IMR-90 (cell line): ENCODE data around the gene SYP. TPM values are rescaled to one million over a fixed set of nuclear protein-coding genes. Genes with fewer than 3 reads are reported as not detected.

Source experiments
- ATAC-seq: fragments of 200-7000 bp; cut with Tn5 transposase; 2 replicates; pipeline ENCODE4 v1.9.1; 2020; ENCODE audit warnings: low read depth, mild to moderate bottlenecking, moderate library complexity
- BruUV-seq: library from RNA; stranded (reverse); fragments of 400-500 nt; replicated peaks from 2 replicates; lab custom pipeline; 2021; lab: Mats Ljungman, UMichigan
- CTCF ChIA-PET: fragments of 300-600 bp; formaldehyde crosslinking; extraction: SDS; loops from one replicate; lab custom pipeline; 2021; ENCODE audit warnings: antibody characterized with exemption; lab: Yijun Ruan, JAX
- POLR2A ChIA-PET: fragments of 300-600 bp; sonication (Branson Sonifier 250); formaldehyde crosslinking; loops from one replicate; lab custom pipeline; 2022; ENCODE audit warnings: antibody characterized with exemption; ENCODE audit not compliant: unreplicated experiment; lab: Charles Lee
- DNase-seq: peaks from one replicate; pipeline ENCODE4 v3.0.0; 2013
- H2AFZ ChIP-seq: replicated peaks from 2 replicates; pipeline ENCODE3; 2013; ENCODE audit warnings: low read length, mild to moderate bottlenecking; ENCODE audit not compliant: poor library complexity
- H2AK5ac ChIP-seq: 2 replicates; pipeline ENCODE4 v1.6.1; 2013; ENCODE audit warnings: low read depth, low read length, inconsistent platforms
- H2AK9ac ChIP-seq: replicated peaks from 2 replicates; pipeline ENCODE3; 2013; ENCODE audit warnings: mild to moderate bottlenecking, low read depth, low read length, moderate library complexity; ENCODE audit not compliant: poor library complexity
- H2BK120ac ChIP-seq: 2 replicates; pipeline ENCODE4 v1.6.1; 2013; ENCODE audit warnings: low read depth, low read length, inconsistent platforms
- H2BK15ac ChIP-seq: 3 replicates; pipeline ENCODE4 v1.6.1; 2013; ENCODE audit warnings: low read depth, low read length, inconsistent platforms
- H2BK20ac ChIP-seq: 2 replicates; pipeline ENCODE4 v1.6.1; 2013; ENCODE audit warnings: low read depth, mild to moderate bottlenecking, inconsistent platforms, low read length, moderate library complexity
- H2BK5ac ChIP-seq: 2 replicates; pipeline ENCODE4 v1.6.1; 2013; ENCODE audit warnings: mild to moderate bottlenecking, low read depth, low read length, inconsistent platforms; ENCODE audit not compliant: poor library complexity, severe bottlenecking
- H3K14ac ChIP-seq: replicated peaks from 2 replicates; pipeline ENCODE4 v1.6.1; 2013; ENCODE audit warnings: low read depth, low read length, inconsistent platforms
- H3K18ac ChIP-seq: 2 replicates; pipeline ENCODE4 v1.6.1; 2013; ENCODE audit warnings: low read depth, low read length, control low read depth
- H3K23ac ChIP-seq: 2 replicates; pipeline ENCODE4 v1.6.1; 2013; ENCODE audit warnings: low read depth, low read length, inconsistent platforms
- H3K27ac ChIP-seq: 2 replicates; pipeline ENCODE4 v1.5.1; 2013; ENCODE audit warnings: mild to moderate bottlenecking, control low read depth, low read length; ENCODE audit not compliant: insufficient read depth
- H3K27me3 ChIP-seq: 2 replicates; pipeline ENCODE4 v1.6.1; 2013; ENCODE audit warnings: low read length; ENCODE audit not compliant: control insufficient read depth, insufficient read depth
- H3K36me3 ChIP-seq: 2 replicates; pipeline ENCODE4 v1.6.1; 2013; ENCODE audit warnings: low read length, mixed read lengths; ENCODE audit not compliant: control insufficient read depth, insufficient read depth
- H3K4ac ChIP-seq: 2 replicates; pipeline ENCODE4 v1.6.1; 2013; ENCODE audit warnings: low read depth, low read length, inconsistent platforms
- H3K4me1 ChIP-seq: 2 replicates; pipeline ENCODE4 v1.6.1; 2013; ENCODE audit warnings: low read length, mixed read lengths; ENCODE audit not compliant: control insufficient read depth, insufficient read depth
- H3K4me2 ChIP-seq: 2 replicates; pipeline ENCODE4 v1.6.1; 2013; ENCODE audit warnings: low read depth, mild to moderate bottlenecking, control low read depth, low read length, moderate library complexity
- H3K4me3 ChIP-seq: 2 replicates; pipeline ENCODE4 v1.5.1; 2013; ENCODE audit warnings: low read depth, mild to moderate bottlenecking, control low read depth, low read length, moderate library complexity; ENCODE audit not compliant: insufficient read depth
- H3K56ac ChIP-seq: 2 replicates; pipeline ENCODE4 v1.6.1; 2013; ENCODE audit warnings: low read length, inconsistent platforms; ENCODE audit not compliant: insufficient read depth; ENCODE audit errors: extremely low read depth
- H3K79me1 ChIP-seq, 2 experiments: 2 replicates each; pipeline ENCODE4 v1.6.1; 2013; ENCODE audit warnings: low read length in 2 of 2, inconsistent platforms in 1 of 2, low read depth in 1 of 2
- H3K9ac ChIP-seq: 2 replicates; pipeline ENCODE4 v1.6.1; 2013; ENCODE audit warnings: low read depth, low read length, control low read depth
- H3K9me1 ChIP-seq: 2 replicates; pipeline ENCODE4 v1.6.1; 2013; ENCODE audit warnings: low read length, inconsistent platforms; ENCODE audit not compliant: insufficient read depth
- H3K9me3 ChIP-seq: 2 replicates; pipeline ENCODE4 v1.6.1; 2013; ENCODE audit warnings: low read length; ENCODE audit not compliant: control insufficient read depth, insufficient read depth
- H4K20me1 ChIP-seq: 2 replicates; pipeline ENCODE4 v1.6.1; 2013; ENCODE audit warnings: low read length, inconsistent platforms; ENCODE audit not compliant: insufficient read depth
- H4K5ac ChIP-seq: 2 replicates; pipeline ENCODE4 v1.6.1; 2013; ENCODE audit warnings: mild to moderate bottlenecking, low read depth, low read length, control low read depth
- H4K8ac ChIP-seq, 2 experiments: 2 replicates each; pipeline ENCODE4 v1.6.1; 2013; ENCODE audit warnings: low read depth in 2 of 2, low read length in 2 of 2, control low read depth in 1 of 2, inconsistent platforms in 1 of 2
- H4K91ac ChIP-seq: 2 replicates; pipeline ENCODE4 v1.6.1; 2013; ENCODE audit warnings: low read depth, low read length, inconsistent platforms; ENCODE audit not compliant: insufficient read depth
- NFE2L2 ChIP-seq: fragments of 150-350 bp; IDR thresholded peaks from 2 replicates; pipeline ENCODE4 v1.6.1; 2016; ENCODE audit warnings: low read depth, mild to moderate bottlenecking, low read length
- WGBS, 2 experiments: methylation state at CpG; one replicate each; pipeline versions ENCODE4 v1.1.5 to v1.1.7; 2013; ENCODE audit warnings: missing lambda C conversion rate in 2 of 2; ENCODE audit not compliant: insufficient read length in 1 of 2; ENCODE audit errors: extremely low coverage in 2 of 2; 5-methylcytosine and 5-hydroxymethylcytosine counted together
- dilution Hi-C: fragments of 300-500 bp; cut with HindIII; formaldehyde crosslinking; loops from one replicate; pipeline ENCODE4 v1.14.3; 2018; ENCODE audit warnings: low sequenced_read_pairs; ENCODE audit not compliant: unreplicated experiment
- in situ Hi-C: fragments of 300-500 bp; cut with MboI; formaldehyde crosslinking; loops from 3 replicates; pipeline ENCODE4 v1.14.3; 2019; ENCODE audit warnings: low sequenced_read_pairs, inconsistent platforms, mixed read lengths
- intact Hi-C: fragments of 100-400 bp; cut with micrococcal nuclease; formaldehyde crosslinking; loops from 2 replicates; pipeline ENCODE4 v1.10.0; 2022
- polyA plus RNA-seq, 3 experiments: library from polyadenylated mRNA; depleted of rRNA; stranded (reverse); fragments of >200 nt; gene quantifications; 2 replicates each; pipeline ENCODE4 v1.2.3, GENCODE V29; 2012; ENCODE audit warnings: low replicate concordance in 1 of 3
- total RNA-seq: library from RNA; depleted of rRNA; stranded (reverse); fragments of >200 nt; gene quantifications from 2 replicates; pipeline ENCODE4 v1.2.3, GENCODE V29; 2012
- TF ChIP-seq, protein P1 (sequence below): conservative IDR thresholded peaks from 2 replicates; pipeline ENCODE4 v1.5.1; 2012; ENCODE audit warnings: mild to moderate bottlenecking, low read depth, low read length, improper control_type of control experiment

SYP gene
- total and polyA plus RNA-seq, 2 of the 4 experiments (the other 2 are of a cell fraction), result under 0.01 to 0.05 TPM

DNA sequence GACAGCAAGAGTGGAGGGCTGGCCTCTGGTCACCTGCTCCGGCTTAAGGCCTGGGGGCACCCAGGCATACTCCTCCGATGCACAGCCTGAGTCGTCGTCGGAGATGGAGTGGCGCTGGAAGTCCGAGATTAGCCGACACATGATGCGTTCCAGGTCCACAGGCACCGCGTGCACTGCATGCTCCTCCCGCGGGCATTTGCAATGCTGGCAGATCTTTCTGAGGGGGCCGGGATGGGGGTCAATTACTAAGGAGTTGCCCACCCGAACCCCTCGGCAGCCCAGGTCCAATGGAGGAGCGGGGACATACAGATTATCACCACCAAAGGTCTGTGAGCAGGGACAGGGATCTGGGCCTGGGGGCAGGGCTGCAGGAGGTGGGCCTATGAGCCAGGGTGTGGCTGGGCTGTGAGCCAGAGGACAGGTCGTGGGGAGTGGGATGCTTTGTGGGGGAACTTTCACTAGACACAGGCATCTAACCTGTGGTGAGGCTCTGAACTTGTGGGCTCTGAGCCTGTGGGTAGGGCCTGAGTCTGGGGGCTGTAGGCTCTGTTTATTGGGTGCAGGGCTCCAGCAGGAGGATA lies 16.2 kb downstream of the SYP start:
- Histone ChIP-seq H3K9me3 (no peaks in the 10 kb centered on the region), H2AK5ac (0 out of 2 replicates have a peak overlapping the region, but pooled peaks have one; percentile 18), H2BK20ac (no peak overlapping the region), H3K9me1 (peaks cover 3% of the 10 kb centered on the region; the same call in 1 of the 2 replicates), H4K5ac (no peak overlapping the region), H3K23ac (no peak overlapping the region), H3K4ac (no peak overlapping the region), H2AK9ac (peak overlapping the region; percentile 37), H4K20me1 (no peaks in the 10 kb centered on the region), H4K8ac (peak overlapping the region in 1 of 2 experiments; percentile 47; a peak in 1 of 4 replicates), H3K4me3 (no peak overlapping the region), H3K4me1 (peaks cover 3% of the 10 kb centered on the region), H3K56ac (no peak overlapping the region), H3K27me3 (no peaks in the 10 kb centered on the region), H2BK15ac (no peak overlapping the region), H3K18ac (no peak overlapping the region), H3K9ac (no peak overlapping the region), H3K27ac (no peak overlapping the region), H3K14ac (no peak overlapping the region), H2BK5ac (no peak overlapping the region), H3K4me2 (peak overlapping the region; percentile 73), H3K36me3 (peaks cover 10% of the 10 kb centered on the region; the same call in 1 of the 2 replicates), H3K79me1 (peaks cover 5 to 22% of the 10 kb centered on the region in 2 experiments; a peak in 2 of 4 replicates), H4K91ac (no peak overlapping the region), H2AFZ (peak overlapping the region; percentile 69), H2BK120ac (no peak overlapping the region)
- dilution Hi-C loops, result no loop called here
- no peak for TF ChIP-seq NFE2L2
- TF ChIP-seq, protein P1, sequence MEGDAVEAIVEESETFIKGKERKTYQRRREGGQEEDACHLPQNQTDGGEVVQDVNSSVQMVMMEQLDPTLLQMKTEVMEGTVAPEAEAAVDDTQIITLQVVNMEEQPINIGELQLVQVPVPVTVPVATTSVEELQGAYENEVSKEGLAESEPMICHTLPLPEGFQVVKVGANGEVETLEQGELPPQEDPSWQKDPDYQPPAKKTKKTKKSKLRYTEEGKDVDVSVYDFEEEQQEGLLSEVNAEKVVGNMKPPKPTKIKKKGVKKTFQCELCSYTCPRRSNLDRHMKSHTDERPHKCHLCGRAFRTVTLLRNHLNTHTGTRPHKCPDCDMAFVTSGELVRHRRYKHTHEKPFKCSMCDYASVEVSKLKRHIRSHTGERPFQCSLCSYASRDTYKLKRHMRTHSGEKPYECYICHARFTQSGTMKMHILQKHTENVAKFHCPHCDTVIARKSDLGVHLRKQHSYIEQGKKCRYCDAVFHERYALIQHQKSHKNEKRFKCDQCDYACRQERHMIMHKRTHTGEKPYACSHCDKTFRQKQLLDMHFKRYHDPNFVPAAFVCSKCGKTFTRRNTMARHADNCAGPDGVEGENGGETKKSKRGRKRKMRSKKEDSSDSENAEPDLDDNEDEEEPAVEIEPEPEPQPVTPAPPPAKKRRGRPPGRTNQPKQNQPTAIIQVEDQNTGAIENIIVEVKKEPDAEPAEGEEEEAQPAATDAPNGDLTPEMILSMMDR, result no peak
- POLR2A ChIA-PET, result no interaction called here
- ATAC-seq (no peak), DNase-seq (no peak)
- no TSS peak for BruUV-seq
- CTCF ChIA-PET, result no interaction called here
- intact Hi-C loops, result no loop called here
- WGBS, 2 experiments, result 87% methylated on average over 6 of the region's 18 CpGs; no CpG with 5 or more reads in 1 of the 2 experiments
- in situ Hi-C loops, result no loop called here
